Measurements from ENCODE around the gene AGMAT.

- TF ChIP-seq POLR2A (IDR thresholded peaks at IDR 0.05): no peak
- no peak for TF ChIP-seq CTCF (IDR thresholded peaks at IDR 0.05)
Measured at GRCh38 chr1:15595809-15596617, 11.2 kb upstream of the AGMAT start.
